GM18526 (cell line): ENCODE data around the gene SCRT2.

ENCODE experiments used
- POLR2A ChIP-seq: IDR thresholded peaks from 3 replicates; pipeline ENCODE4 v1.6.1; 2011; ENCODE audit not compliant: insufficient read length; ENCODE audit errors: extremely low read depth

Gene SCRT2

GRCh38 chr20:687468-688203 is 12.0 kb upstream of the SCRT2 start:
- no peak for TF ChIP-seq POLR2A

GRCh38 chr20:684676-685319 is 9.2 kb upstream of the SCRT2 start:
- no peak for TF ChIP-seq POLR2A

- TF ChIP-seq POLR2A: no peak
These were observed 6.5 kb upstream of the SCRT2 start for GRCh38 chr20:682123-682522.

GRCh38 chr20:680638-681187 is 5.1 kb upstream of the SCRT2 start:
- no peak for TF ChIP-seq POLR2A

DNA sequence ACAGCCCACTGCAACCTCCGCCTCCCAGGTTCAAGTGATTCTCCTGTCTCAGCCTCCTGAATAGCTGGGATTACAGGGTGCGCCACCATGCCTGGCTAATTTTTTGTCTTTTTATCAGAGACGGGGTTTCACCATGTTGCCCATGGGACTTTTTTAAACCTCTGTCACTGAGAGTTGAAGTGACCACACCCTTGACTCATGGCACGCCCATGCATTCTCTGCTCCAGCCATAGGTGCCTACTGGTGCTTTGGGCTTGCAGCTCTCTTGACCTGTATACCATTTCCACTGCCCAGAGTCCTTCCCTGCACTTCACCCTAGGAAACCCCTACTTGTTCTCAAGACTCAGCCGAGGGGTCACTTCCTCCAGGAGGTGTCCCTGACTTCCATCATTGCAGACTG is 2.4 kb upstream of the SCRT2 start:
- TF ChIP-seq POLR2A: no peak

DNA sequence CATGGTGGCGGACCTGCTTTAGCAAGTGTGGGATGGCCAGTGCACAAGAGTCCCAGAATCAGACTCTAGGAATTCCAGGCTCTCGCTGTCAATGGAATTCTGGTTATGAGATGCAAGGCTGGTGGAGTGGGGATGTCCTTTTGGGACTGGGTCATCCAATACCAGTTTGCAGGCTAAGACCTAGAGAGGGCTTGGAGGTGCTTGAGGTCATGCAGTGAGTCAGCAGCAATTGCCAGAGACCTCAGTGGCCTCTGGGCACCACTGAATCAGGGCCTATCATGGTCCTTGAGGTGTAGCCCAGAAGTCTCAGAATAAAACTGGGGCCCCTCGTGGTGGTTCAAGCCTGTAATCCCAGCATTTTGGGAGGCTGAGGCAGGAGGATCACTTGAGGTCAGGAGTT is 1.4 kb upstream of the SCRT2 start:
- no peak for TF ChIP-seq POLR2A

GRCh38 chr20:676315-676937 is 824 bp upstream of the SCRT2 start:
- TF ChIP-seq POLR2A: no peak

DNA sequence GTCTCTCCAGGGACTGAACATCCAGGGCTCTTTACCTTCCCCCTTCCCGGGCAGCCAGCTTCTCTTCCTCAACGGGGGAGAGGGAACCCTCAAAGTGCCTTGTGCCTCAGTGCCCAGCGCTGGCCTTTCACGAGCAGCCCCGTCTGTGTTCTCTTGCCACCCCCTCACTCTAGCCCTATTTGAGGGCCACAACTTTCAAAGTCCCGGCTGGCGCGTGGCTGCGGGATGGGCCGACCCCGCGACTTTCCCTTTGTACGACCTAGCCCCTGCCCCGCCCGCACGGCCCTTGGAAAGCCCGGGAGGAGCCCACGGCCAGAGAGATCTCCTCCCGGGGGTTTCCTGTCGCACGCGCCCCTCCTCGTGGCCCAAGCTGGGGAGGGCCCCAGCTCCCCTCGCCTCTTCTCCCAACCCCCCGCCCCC is 559 bp downstream of the SCRT2 start:
- no peak for TF ChIP-seq POLR2A

DNA sequence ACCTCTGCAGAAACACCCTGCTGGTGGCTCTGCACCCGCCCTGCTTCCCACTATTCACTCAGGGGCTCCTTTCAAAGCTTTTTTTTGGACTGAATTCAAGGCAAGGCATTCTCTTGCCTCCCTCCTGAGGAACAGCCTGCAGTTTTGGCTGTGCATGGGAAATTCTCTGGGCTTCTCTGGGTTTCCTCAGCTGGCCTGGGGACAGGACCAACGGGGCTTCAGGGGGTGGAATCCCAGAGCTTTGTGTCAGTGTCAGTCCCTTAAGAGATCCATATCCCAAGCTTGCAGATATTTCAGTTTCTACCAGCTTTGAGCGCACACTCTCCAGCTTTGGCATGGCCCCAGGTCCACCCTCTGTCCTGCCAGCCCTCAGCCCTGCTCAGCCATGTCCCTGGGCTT is 2.0 kb downstream of the SCRT2 start:
- no peak for TF ChIP-seq POLR2A

DNA sequence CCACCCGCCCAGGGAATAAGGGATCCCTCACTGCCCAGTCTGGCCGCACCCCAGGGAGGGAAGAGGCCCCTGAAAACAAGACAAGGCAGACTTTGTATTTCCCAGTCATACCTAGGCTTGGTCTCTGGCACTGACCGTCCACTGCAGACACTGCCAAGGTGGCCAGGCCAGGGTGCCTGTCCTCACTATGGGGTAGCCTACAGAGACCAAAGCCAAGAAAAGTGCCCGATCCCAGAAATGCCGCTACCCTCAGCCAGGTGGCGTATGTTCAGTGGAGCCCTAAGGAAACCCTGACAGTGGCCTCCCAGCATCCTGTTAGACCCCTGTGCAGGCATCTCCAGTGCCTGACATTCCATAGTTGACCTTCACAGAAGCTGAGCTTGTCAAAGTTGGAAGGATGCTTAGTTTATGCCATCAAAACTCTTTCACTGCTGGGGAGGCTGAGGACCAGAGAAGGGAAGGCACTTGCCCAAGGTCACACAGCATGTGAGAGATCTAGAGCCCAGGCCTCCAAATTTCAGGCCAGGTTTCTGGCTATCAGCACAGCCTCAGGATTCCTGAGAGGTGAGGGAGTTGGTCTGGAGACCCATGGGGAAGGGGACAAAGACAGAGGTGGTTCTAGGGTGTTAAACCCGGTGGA is 2.5 kb downstream of the SCRT2 start:
- TF ChIP-seq POLR2A: no peak

DNA sequence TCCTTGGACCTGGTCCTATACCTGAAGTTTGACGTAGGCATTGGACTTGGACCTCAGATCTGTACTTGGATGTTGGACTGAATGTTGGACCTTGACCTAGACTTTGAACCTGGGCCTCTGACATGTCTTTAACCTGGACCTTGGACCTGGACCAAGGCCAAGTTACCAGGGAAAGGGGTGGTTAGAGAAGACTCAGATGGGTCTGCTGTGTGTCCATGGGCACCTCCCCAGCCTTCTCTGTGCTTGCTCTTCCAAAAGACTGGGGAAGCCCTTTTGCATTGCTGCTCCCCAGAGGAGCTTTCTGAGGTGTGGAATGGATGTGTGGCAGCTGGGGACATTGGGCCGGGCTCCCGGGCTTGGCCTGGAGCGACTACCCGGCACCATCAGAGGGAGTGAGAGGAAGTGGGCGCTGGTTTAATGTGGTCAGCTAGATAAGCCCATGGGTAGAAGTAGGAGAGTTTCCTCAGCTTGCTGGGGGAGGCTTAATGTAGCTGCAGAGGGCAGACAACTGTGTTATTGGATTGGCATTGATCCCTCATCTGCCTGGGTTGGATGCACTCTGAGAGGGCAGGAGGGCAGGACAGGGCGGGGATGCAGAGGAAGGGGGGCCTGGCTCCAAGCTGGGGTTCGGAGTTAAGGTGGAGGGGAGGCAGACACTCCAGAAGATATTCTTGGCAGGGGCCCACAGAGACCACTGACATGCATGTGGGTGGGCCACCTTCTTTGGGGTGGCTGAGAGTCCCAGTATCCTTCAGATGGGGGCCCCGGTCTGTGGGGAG is 4.2 kb downstream of the SCRT2 start:
- no peak for TF ChIP-seq POLR2A

GRCh38 chr20:669573-669972 is 6.0 kb downstream of the SCRT2 start:
- no peak for TF ChIP-seq POLR2A

- no peak for TF ChIP-seq POLR2A
These were observed 7.0 kb downstream of the SCRT2 start for GRCh38 chr20:668638-669037.

DNA sequence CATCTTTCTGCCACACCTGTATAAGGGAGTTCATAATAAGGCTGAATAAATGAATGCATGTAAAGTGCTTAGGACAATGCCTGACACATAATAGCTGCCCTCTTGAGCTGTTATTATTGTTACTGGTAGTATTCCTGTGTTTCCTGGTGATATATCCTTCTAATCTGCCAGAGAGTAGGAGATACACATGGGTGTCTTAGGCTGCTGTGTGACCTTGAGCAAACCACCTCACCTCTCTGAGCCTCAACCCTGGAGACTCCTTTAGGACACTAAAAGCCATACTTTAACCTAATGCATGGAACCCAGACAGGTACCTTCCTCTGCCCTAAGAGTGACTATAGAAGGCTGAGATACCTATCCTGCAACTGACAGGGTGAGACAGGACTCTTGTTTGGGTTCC is 7.6 kb downstream of the SCRT2 start:
- no peak for TF ChIP-seq POLR2A
